ENCODE measurements around the gene DNAH1.
"Not testable (repeated sequence)": the region's sequence is repeated elsewhere in the genome, so short reads cannot be mapped to it uniquely, and the experiment has no call there.

DNAH1 gene

GRCh38 chr3:52333869-52334557 is 17.9 kb downstream of the DNAH1 start:
- no peak for DNase-seq (ENCODE audit: low read depth)

GRCh38 chr3:52338131-52338530 is 22.0 kb downstream of the DNAH1 start:
- not testable (repeated sequence) for DNase-seq (ENCODE audit: low read depth)

- DNase-seq (ENCODE audit: low read depth) = peak; percentile 60
These were observed 23.5 kb downstream of the DNAH1 start for GRCh38 chr3:52339612-52340011.

GRCh38 chr3:52341123-52341522 is 25.0 kb downstream of the DNAH1 start:
- no peak for DNase-seq (ENCODE audit: low read depth)

- DNase-seq (ENCODE audit: low read depth) = no peak
These were observed 28.0 kb downstream of the DNAH1 start for GRCh38 chr3:52343946-52344600.

GRCh38 chr3:52345521-52346109 is 29.5 kb downstream of the DNAH1 start:
- no peak for DNase-seq (ENCODE audit: low read depth)

GRCh38 chr3:52346623-52347530 is 30.8 kb downstream of the DNAH1 start:
- no peak for DNase-seq (ENCODE audit: low read depth)

- no peak for DNase-seq (ENCODE audit: low read depth)
These were observed 31.9 kb downstream of the DNAH1 start for GRCh38 chr3:52347716-52348635.

- DNase-seq (ENCODE audit: low read depth) = no peak
These were observed 33.0 kb downstream of the DNAH1 start for GRCh38 chr3:52349131-52349530.

- DNase-seq (ENCODE audit: low read depth) = no peak
These were observed 33.7 kb downstream of the DNAH1 start for GRCh38 chr3:52349611-52350395.

GRCh38 chr3:52350416-52350815 is 34.3 kb downstream of the DNAH1 start:
- no peak for DNase-seq (ENCODE audit: low read depth)

- no peak for DNase-seq (ENCODE audit: low read depth)
These were observed 35.1 kb downstream of the DNAH1 start for GRCh38 chr3:52350981-52351761.

- DNase-seq (ENCODE audit: low read depth) = no peak
These were observed 35.7 kb downstream of the DNAH1 start for GRCh38 chr3:52351762-52352368.

GRCh38 chr3:52352566-52352965 is 36.4 kb downstream of the DNAH1 start:
- DNase-seq (ENCODE audit: low read depth) = no peak

- DNase-seq (ENCODE audit: low read depth) = no peak
These were observed 37.3 kb downstream of the DNAH1 start for GRCh38 chr3:52353291-52353855.

- no peak for DNase-seq (ENCODE audit: low read depth)
These were observed 38.6 kb downstream of the DNAH1 start for GRCh38 chr3:52354676-52355075.

GRCh38 chr3:52355526-52355925 is 39.4 kb downstream of the DNAH1 start:
- DNase-seq (ENCODE audit: low read depth) = no peak

- no peak for DNase-seq (ENCODE audit: low read depth)
These were observed 40.0 kb downstream of the DNAH1 start for GRCh38 chr3:52356126-52356525.
